Activated CD4-positive, alpha-beta memory T cell treated with anti-CD3 and anti-CD28 coated beads for 36 hours (primary cell): ENCODE results near the gene PARVB. TPM values are rescaled to one million over a fixed set of nuclear protein-coding genes. Genes with fewer than 3 reads are reported as not detected.

Experiments
- CTCF ChIA-PET: fragments of 350-600 bp; sonication (Branson Sonifier 250); formaldehyde crosslinking; loops from one replicate; lab custom pipeline; 2021; ENCODE audit warnings: antibody characterized with exemption, inconsistent platforms; lab: Charles Lee
- POLR2A ChIA-PET: fragments of 350-600 bp; sonication (Branson Sonifier 250); formaldehyde crosslinking; loops from one replicate; lab custom pipeline; 2021; ENCODE audit warnings: antibody characterized with exemption; lab: Charles Lee
- DNase-seq: peaks from one replicate; pipeline ENCODE4 v3.0.0-alpha.2; 2020
- H3K27ac Mint-ChIP-seq: one replicate; pipeline ENCODE4 v1.8.0; 2021; ENCODE audit warnings: mixed read lengths
- H3K27me3 Mint-ChIP-seq: one replicate; pipeline ENCODE4 v1.8.0; 2021; ENCODE audit warnings: mixed read lengths
- H3K36me3 Mint-ChIP-seq: one replicate; pipeline ENCODE4 v1.8.0; 2021; ENCODE audit warnings: mixed read lengths
- H3K4me1 Mint-ChIP-seq: one replicate; pipeline ENCODE4 v1.8.0; 2021; ENCODE audit warnings: low read depth, mixed read lengths
- H3K4me3 Mint-ChIP-seq: one replicate; pipeline ENCODE4 v1.8.0; 2021; ENCODE audit warnings: mild to moderate bottlenecking, mixed read lengths
- H3K9me3 Mint-ChIP-seq: one replicate; pipeline ENCODE4 v1.8.0; 2021; ENCODE audit warnings: mixed read lengths
- intact Hi-C: fragments of 100-400 bp; cut with micrococcal nuclease; formaldehyde crosslinking; loops from one replicate; pipeline ENCODE4 v1.15.1; 2023
- total RNA-seq, 2 experiments: library from RNA; stranded (reverse); gene quantifications; one replicate each; pipeline ENCODE4 v1.2.3, GENCODE V29; 2021

The PARVB gene
- total RNA-seq, 2 experiments from 2014 or later = 77.8 to 82.8 TPM

- intact Hi-C loops = no loop called here
- DNase-seq = no peak
- ChIA-PET POLR2A (no interaction called here), CTCF (interaction anchor here (1.3 kb wide), 1 partner anchor 25 kb away, joined by 3 read pairs; no protein-coding TSS in a partner anchor)
- Mint-ChIP-seq H3K27me3 (no peaks in the 10 kb centered on the region), H3K27ac (no peak overlapping the region), H3K4me1 (peaks cover 15% of the 10 kb centered on the region), H3K36me3 (peaks cover 7% of the 10 kb centered on the region), H3K9me3 (no peaks in the 10 kb centered on the region), H3K4me3 (no peak overlapping the region)
These were observed 5.5 kb upstream of the PARVB start for GRCh38 chr22:44018594-44018993.

GRCh38 chr22:44019416-44019815 is 4.7 kb upstream of the PARVB start:
- Mint-ChIP-seq H3K27me3 (no peaks in the 10 kb centered on the region), H3K36me3 (peaks cover 9% of the 10 kb centered on the region), H3K4me1 (peaks cover 18% of the 10 kb centered on the region), H3K4me3 (no peak overlapping the region), H3K27ac (no peak overlapping the region), H3K9me3 (no peaks in the 10 kb centered on the region)
- CTCF ChIA-PET = interaction anchor here (1.3 kb wide), 1 partner anchor 26 kb away, joined by 3 read pairs; no protein-coding TSS in a partner anchor
- intact Hi-C loops = no loop called here
- POLR2A ChIA-PET = no interaction called here
- no peak for DNase-seq

- Mint-ChIP-seq H3K9me3 (no peaks in the 10 kb centered on the region), H3K36me3 (peaks cover 9% of the 10 kb centered on the region), H3K4me3 (no peak overlapping the region), H3K27me3 (peaks cover under 1% of the 10 kb centered on the region), H3K4me1 (peaks cover 18% of the 10 kb centered on the region), H3K27ac (no peak overlapping the region)
- intact Hi-C loops = no loop called here
- POLR2A ChIA-PET = no interaction called here
- CTCF ChIA-PET = interaction anchor here (1.3 kb wide), 1 partner anchor 26 kb away, joined by 3 read pairs; no protein-coding TSS in a partner anchor
- no peak for DNase-seq
These were observed 4.3 kb upstream of the PARVB start for GRCh38 chr22:44019846-44020245.

- peaks cover 9% of the 10 kb centered on the region for H3K36me3 Mint-ChIP-seq
- intact Hi-C loops = no loop called here
- H3K9me3 Mint-ChIP-seq = no peaks in the 10 kb centered on the region
- ChIA-PET CTCF (interaction anchor here (2.0 kb wide), 1 partner anchor 28 kb away, joined by 7 read pairs; no protein-coding TSS in a partner anchor), POLR2A (no interaction called here)
- peaks cover 4% of the 10 kb centered on the region for H3K27me3 Mint-ChIP-seq
- no peak overlapping the region for H3K4me3 Mint-ChIP-seq
- DNase-seq = no peak
- no peak overlapping the region for H3K27ac Mint-ChIP-seq
- H3K4me1 Mint-ChIP-seq = peaks cover 27% of the 10 kb centered on the region
These were observed 3.1 kb upstream of the PARVB start for GRCh38 chr22:44020981-44021380.

- H3K4me1 Mint-ChIP-seq = peaks cover 48% of the 10 kb centered on the region
- intact Hi-C loops = no loop called here
- peaks cover 4% of the 10 kb centered on the region for H3K27me3 Mint-ChIP-seq
- H3K4me3 Mint-ChIP-seq = peak overlapping the region; percentile 84
- POLR2A ChIA-PET = interaction anchor here (0.7 to 1.6 kb wide), 4 partner anchors 9 to 157 kb away, joined by 3 to 5 read pairs (median 4); partner anchors contain the start of gene PARVG
- CTCF ChIA-PET = interaction anchor here (1.4 to 3.0 kb wide), 2 partner anchors 30 to 69 kb away, joined by 3 to 12 read pairs; partner anchors contain the start of gene SAMM50
- peak overlapping the region; percentile 80 for H3K27ac Mint-ChIP-seq
- DNase-seq = peak; percentile 55
- no peaks in the 10 kb centered on the region for H3K9me3 Mint-ChIP-seq
- peaks cover 9% of the 10 kb centered on the region for H3K36me3 Mint-ChIP-seq
These were observed 456 bp upstream of the PARVB start for GRCh38 chr22:44023404-44024287.

- H3K36me3 Mint-ChIP-seq = peaks cover 9% of the 10 kb centered on the region
- peaks cover 53% of the 10 kb centered on the region for H3K4me1 Mint-ChIP-seq
- POLR2A ChIA-PET = no interaction called here
- intact Hi-C loops = loop anchor here (2.0 kb wide), 1 partner anchor 29 kb away; no protein-coding TSS in a partner anchor
- peaks cover 4% of the 10 kb centered on the region for H3K27me3 Mint-ChIP-seq
- CTCF ChIA-PET = interaction anchor here (1.4 to 3.0 kb wide), 3 partner anchors 32 to 70 kb away, joined by 3 to 12 read pairs (median 7); partner anchors contain the start of gene SAMM50
- H3K4me3 Mint-ChIP-seq = peak overlapping the region; percentile 87
- H3K27ac Mint-ChIP-seq = peak overlapping the region; percentile 79
- H3K9me3 Mint-ChIP-seq = no peaks in the 10 kb centered on the region
- no peak for DNase-seq
These were observed 1.3 kb downstream of the PARVB start for GRCh38 chr22:44025171-44026065.

- H3K27me3 Mint-ChIP-seq = peaks cover 4% of the 10 kb centered on the region
- peak overlapping the region; percentile 98 for H3K27ac Mint-ChIP-seq
- peaks cover 9% of the 10 kb centered on the region for H3K36me3 Mint-ChIP-seq
- H3K4me1 Mint-ChIP-seq = peaks cover 58% of the 10 kb centered on the region
- H3K4me3 Mint-ChIP-seq = peak overlapping the region; percentile 87
- H3K9me3 Mint-ChIP-seq = no peaks in the 10 kb centered on the region
- POLR2A ChIA-PET = interaction anchor here (0.6 to 1.0 kb wide), 3 partner anchors 29 to 71 kb away, joined by 3 read pairs; partner anchors contain the start of gene SAMM50
- CTCF ChIA-PET = interaction anchor here (2.2 to 3.0 kb wide), 3 partner anchors 33 to 55 kb away, joined by 7 to 14 read pairs (median 12); no protein-coding TSS in a partner anchor
- no peak for DNase-seq
- intact Hi-C loops = loop anchor here (2.0 kb wide), 1 partner anchor 29 kb away; no protein-coding TSS in a partner anchor
These were observed 2.0 kb downstream of the PARVB start for GRCh38 chr22:44026066-44026629.

- peaks cover 60% of the 10 kb centered on the region for H3K4me1 Mint-ChIP-seq
- H3K36me3 Mint-ChIP-seq = peaks cover 10% of the 10 kb centered on the region
- peak overlapping the region; percentile 98 for H3K27ac Mint-ChIP-seq
- peak overlapping the region; percentile 74 for H3K4me3 Mint-ChIP-seq
- CTCF ChIA-PET = interaction anchor here (0.8 to 2.2 kb wide), 5 partner anchors 30 to 658 kb away, joined by 3 to 14 read pairs (median 4); no protein-coding TSS in a partner anchor
- peak; percentile 88 for DNase-seq
- intact Hi-C loops = loop anchor here (2.0 kb wide), 1 partner anchor 30 kb away; no protein-coding TSS in a partner anchor
- peaks cover 4% of the 10 kb centered on the region for H3K27me3 Mint-ChIP-seq
- no peaks in the 10 kb centered on the region for H3K9me3 Mint-ChIP-seq
- POLR2A ChIA-PET = interaction anchor here (0.6 to 1.0 kb wide), 3 partner anchors 30 to 72 kb away, joined by 3 read pairs; partner anchors contain the start of gene SAMM50
These were observed 2.8 kb downstream of the PARVB start for GRCh38 chr22:44026630-44027511.

- no peak overlapping the region for H3K4me3 Mint-ChIP-seq
These were observed 4.0 kb downstream of the PARVB start for GRCh38 chr22:44028091-44028490.

GRCh38 chr22:44029069-44029468 is 5.0 kb downstream of the PARVB start:
- Mint-ChIP-seq H3K27me3 (peaks cover 4% of the 10 kb centered on the region), H3K9me3 (no peaks in the 10 kb centered on the region), H3K36me3 (peaks cover 1% of the 10 kb centered on the region), H3K4me1 (peaks cover 57% of the 10 kb centered on the region), H3K27ac (no peak overlapping the region), H3K4me3 (no peak overlapping the region)
- ChIA-PET POLR2A (no interaction called here), CTCF (no interaction called here)
- intact Hi-C loops = no loop called here
- no peak for DNase-seq

More at GRCh38 chr22:44028091-44028490, 4.0 kb downstream of the PARVB start:
- peak overlapping the region; percentile 44 for H3K27ac Mint-ChIP-seq
- peaks cover 62% of the 10 kb centered on the region for H3K4me1 Mint-ChIP-seq
- H3K27me3 Mint-ChIP-seq = peaks cover 4% of the 10 kb centered on the region
- ChIA-PET POLR2A (no interaction called here), CTCF (interaction anchor here (2.2 kb wide), 1 partner anchor 35 kb away, joined by 14 read pairs; no protein-coding TSS in a partner anchor)
- intact Hi-C loops = no loop called here
- peaks cover 5% of the 10 kb centered on the region for H3K36me3 Mint-ChIP-seq
- DNase-seq = no peak
- H3K9me3 Mint-ChIP-seq = no peaks in the 10 kb centered on the region
